HG03159 (cell line): Measurements from ENCODE around the gene PERCC1.
"Not testable (repeated sequence)": the region's sequence is repeated elsewhere in the genome, so short reads cannot be mapped to it uniquely, and the experiment has no call there.

Experiments used
- ATAC-seq: cut with Tn5 transposase; IDR thresholded peaks from one replicate; pipeline ENCODE4 v1.9.1; 2021; ENCODE audit warnings: mild to moderate bottlenecking, moderate library complexity; ENCODE audit not compliant: unreplicated experiment

The PERCC1 gene

DNA sequence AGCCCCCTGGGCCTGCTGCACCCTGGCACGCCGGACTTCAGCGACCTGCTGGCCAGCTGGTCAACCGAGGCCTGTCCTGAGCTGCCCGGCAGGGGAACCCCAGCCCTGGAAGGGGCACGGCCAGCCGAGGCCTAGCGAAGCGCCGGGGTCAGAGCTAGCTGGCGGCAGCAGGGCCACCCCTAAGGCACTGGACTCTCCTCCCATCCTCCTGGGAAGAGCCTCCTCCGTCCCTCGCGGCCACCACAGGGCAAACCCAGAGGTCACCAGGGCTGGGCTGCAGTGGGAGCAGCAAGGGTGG, 2.3 kb downstream of the PERCC1 start:
- ATAC-seq, result no peak

DNA sequence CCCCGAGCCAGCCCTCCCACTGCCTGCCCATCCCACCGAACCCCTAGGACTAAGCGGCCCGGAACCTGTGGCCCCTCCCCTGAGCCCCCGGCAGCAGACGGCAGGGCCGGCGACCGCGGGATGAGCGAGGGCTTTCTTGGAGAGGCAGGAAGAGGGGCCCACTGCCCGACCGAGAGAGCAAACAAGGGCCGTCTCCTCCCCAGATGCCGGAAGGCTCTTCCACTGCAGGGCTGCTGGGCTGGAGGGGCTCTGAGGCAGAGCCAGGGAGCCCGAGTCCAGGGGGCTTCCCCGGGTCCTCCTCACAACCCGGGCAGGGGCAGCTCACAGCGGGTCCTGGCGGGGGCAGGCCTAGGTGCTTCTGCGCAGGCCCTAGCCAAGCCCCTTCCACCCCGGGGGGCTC, 2.9 kb downstream of the PERCC1 start:
- no peak for ATAC-seq

DNA sequence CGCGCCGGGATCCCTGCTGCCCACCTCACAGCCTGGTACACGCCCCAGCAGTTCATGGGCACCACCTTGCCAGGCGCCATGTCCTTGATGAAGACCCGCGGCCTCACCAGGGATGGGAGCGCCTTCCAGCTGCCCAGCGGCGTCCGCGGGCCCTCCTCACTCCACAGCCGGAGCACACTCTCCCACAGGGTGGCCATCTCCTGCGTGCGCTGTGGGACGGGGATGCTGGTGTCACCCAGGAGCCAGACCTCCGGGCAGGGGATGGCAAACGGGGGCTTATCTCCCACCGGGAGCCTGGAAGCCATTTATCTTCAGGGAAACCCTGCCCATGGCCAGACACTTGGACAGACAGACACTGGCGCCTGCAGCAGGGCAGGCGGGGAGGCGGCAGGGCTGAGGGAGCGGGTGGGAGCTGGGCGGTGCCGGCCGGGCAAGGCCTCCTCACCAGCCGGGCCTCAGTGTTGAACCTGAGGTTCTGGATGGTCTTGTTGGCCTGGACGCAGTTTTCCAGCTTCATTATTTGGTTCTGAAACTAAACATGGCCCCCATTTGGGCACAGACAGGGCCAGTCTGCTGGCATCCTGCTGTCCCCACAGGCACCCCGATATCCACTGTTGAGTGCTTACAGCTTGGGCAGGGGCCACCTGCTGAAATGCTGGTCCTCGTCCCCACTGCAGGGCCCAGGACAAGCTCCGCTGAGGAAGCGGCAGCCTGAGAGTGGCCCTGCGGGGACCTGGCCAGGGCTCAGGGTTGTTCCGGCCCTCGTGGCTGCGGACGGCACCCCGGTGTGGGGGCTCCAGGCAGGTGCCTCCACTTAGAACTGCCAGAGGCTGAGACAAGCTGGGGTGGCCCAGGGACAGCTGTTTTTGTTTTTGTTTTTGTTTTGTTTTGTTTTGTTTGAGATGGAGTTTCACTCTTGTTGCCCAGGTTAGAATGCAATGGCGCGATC, 4.0 kb downstream of the PERCC1 start:
- no peak for ATAC-seq

DNA sequence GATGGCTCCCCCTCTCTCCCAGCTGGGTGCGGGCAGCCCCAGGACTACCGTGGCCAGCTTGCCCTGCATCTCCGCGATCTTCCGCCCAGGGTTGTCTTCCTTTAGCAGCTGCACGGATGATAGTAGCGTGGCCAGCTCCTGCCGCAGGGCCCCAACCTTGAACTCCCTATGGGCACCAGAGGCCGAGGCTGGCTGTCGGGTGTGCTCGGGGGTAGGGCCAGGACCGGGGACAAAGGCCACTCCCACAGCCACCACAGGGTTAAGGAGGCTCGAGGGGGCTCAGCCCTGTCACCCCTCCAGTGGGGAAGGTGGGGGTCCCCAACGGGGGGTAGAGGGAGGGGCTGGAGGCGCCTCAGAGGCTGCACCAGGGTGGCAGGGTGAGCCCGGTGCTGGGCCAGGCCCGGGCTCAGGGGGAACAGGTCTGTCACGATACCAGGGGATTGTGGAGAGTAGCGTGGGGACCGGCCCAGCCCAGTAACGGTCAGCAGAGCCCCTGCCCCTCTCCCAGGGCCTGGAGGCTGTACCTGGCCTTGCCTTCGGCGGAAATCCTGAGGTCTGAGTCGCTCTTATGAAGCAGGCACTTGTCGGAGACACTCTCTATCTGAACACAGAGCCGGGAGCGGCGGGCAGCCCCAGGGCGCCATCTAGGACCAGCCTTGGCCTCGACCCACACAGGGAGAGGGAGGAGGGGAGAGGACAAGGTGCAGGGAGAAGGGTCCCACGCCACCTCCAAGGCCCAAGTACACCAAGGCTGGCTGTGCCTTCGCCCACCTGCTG, 5.2 kb downstream of the PERCC1 start:
- no peak for ATAC-seq

- ATAC-seq, result no peak
Observed at GRCh38 chr16:1436731-1437355, 6.0 kb downstream of the PERCC1 start.

GRCh38 chr16:1437606-1438005, 6.7 kb downstream of the PERCC1 start:
- no peak for ATAC-seq

DNA sequence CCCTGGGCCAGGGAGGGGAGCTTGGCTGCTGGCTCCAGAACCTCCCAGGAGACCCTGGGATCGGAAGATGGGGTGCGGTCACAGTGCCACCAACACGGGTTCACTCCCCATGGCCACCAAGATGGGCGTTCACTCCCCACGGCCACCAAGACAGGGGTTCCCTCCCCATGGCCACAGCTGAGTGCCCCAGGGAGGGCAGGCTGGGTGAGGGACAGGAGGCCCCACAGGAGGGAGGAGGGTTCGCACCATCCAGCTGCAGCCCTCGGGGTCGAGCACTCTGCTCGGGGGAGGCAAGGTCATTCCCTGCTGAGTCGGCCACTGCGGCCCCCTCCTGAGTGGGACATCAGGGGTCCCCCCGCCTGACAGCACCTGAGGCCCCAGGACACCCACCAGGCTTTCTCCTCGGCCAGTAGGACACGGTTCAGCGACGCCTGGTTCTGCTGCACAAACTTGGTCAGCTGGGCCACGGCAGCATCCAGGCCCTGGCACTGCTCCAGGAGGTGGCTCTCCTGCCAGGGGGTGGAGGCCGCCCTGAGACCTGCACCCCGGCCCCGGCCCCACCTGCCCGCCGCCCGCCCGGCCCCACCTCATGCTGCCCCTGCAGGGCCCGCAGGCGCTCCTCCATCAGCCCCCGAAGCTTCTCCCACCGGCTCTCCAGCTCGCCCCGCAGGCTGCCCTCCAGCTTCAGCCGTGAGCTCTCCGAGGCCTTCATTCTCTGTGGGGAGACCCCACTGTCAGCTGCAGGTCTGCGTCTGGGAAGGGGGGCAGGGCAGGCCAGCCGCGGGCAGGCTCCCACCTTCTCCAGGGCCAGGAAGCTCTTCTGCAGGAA, 7.6 kb downstream of the PERCC1 start:
- ATAC-seq, result no peak

GRCh38 chr16:1439058-1439698, 8.3 kb downstream of the PERCC1 start:
- no peak for ATAC-seq

DNA sequence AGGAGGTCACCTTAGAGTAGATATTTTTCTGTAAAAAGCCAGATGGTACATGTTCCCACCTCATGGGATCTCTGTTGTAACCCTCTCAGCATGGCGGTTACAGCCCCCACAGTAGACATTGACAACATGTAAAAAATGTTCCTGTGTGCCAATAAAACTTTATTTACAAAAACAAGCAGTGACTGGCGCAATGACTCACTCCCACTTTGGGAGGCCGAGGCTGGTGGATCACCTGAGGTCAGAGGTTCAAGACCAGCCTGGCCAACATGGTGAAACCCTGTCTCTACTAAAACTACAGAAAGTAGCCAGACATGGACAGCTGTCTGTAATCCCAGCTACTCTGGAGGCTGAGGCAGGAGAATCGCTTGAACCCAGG, 8.8 kb downstream of the PERCC1 start:
- ATAC-seq, result not testable (repeated sequence)

DNA sequence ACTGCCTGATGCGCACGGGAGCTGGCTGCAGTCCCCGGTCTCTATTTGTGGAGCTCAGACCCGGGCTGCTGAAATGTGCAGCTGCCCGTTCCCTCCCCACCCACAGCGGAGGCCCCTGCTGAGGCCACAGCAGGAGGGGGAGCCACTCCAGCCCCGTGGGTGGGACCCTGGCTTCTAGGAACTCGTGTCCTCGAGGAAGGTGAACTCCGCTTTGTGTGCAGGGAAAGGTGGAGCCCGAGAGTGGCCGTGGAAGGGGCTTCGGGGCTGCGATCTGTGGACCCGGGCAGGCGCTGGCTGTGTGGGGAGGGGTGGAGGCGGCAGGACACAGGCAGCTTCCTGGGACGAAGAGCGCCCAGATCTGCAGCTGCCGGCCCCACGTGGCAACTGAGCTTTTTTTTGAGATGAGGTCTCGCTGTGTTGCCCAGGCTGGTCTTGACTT, 10.5 kb downstream of the PERCC1 start:
- no peak for ATAC-seq

- ATAC-seq, result no peak
Observed at GRCh38 chr16:1442697-1443096, 11.8 kb downstream of the PERCC1 start.

- ATAC-seq, result no peak
Observed at GRCh38 chr16:1443403-1443973, 12.6 kb downstream of the PERCC1 start.

GRCh38 chr16:1443980-1444729, 13.3 kb downstream of the PERCC1 start, which contains the start of gene CCDC154:
TSS of gene CCDC154 (minus strand) at chr16:1444556. CDS start at chr16:1444322, 234 bp downstream.
- no peak for ATAC-seq

- ATAC-seq, result no peak
Observed at GRCh38 chr16:1444730-1445517, 14.0 kb downstream of the PERCC1 start.

DNA sequence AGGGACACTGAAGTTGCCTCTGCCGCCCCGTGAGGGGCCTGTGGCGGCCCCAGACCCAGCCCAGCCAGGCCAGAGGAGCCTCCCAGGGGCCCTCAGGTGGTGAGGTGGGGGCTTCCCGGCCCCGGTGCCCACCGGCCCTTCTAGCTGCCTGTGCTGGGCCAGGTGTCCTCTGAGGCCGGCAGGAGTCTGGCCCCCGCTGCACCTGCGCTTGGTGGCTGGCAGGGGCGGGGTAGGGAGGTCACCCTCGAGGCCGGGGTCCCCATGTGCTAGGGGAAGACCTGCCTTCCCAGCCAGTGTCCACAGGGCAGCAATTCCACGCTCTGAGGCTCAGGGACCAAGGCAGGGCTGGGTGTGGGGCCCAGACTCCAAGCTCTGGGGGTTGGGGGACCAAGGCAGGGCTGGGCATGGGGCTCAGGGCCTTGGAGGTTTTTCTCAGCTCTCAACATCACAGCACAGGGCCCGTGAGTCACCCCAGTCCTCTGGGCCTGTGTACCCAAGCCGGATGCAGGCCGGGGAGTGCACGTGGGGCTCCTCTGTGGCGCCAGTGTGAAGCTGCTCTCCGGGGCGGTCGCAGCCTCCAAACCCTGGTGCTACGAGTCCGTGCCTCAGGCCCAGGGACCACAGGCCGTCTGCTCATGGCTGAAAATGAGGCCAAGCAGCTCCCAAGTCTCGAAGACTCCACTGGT, 14.8 kb downstream of the PERCC1 start:
- no peak for ATAC-seq

GRCh38 chr16:1446296-1447080, 15.6 kb downstream of the PERCC1 start:
- ATAC-seq, result no peak

DNA sequence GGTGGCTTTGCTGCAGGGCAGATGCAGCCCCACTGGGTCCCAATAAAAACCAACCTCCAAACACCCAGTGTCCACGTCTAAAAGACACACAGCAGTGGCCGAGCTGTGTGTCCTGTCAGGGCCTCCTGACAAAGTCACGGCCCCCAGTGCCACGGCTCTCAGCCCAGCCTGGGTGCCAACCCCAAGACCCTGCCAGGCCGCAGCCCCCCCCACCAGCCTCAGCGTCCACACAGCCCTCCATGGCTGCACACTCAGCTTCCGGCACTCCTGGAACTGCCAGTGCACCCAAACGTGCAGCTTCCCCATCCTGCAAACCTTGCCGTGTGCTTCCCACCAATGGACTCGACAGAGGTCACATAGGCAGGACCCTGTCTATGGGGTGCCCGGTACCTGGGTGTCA, 17.1 kb downstream of the PERCC1 start:
- ATAC-seq, result no peak
